ENCODE results near the gene FXYD4.

FXYD4 gene

GRCh38 chr10:43344051-43344450, 27.4 kb upstream of the FXYD4 start:
- DNase-seq (ENCODE audit: low read depth) = no peak

GRCh38 chr10:43347997-43348396, 23.4 kb upstream of the FXYD4 start:
- no peak for DNase-seq (ENCODE audit: low read depth)

DNA sequence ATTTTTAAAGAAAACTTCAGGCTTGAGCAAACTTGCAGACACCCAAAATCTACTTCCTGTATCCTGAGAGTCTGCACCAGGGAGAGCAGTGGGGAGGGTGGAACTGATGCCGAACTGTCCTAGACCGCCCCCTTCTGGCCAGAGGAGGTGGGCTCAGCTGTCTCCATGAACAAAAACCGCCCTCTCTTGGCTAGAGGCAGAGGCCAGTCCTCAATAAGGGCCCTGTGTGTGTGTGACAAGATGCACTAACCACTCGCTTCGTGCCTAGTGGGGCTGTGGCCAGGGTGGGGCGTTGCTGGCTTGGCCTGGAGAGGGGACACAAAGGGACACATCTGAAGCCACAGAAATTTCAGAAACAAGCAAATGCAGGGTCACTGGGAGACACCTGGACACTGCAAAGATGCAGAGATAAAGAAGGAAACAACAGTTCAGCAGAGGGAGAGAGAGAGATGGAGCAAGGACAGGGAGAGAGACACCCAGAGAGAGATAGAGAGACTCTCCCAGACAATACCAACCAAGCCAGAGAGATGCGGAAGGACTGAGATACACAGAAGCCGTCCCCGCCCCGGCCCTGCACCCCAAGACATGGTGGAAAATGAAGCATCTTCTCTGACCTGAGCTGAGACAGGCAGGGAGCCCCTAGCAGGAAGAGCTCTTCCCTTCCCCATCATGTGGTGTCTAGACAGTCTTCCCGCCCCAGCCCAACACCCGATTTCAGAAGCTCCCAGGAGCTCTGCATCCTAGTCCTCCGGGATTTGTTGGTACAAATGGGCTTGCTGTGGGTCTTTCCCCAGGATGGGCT, 22.7 kb upstream of the FXYD4 start:
- DNase-seq (ENCODE audit: low read depth) = peak; percentile 82

DNA sequence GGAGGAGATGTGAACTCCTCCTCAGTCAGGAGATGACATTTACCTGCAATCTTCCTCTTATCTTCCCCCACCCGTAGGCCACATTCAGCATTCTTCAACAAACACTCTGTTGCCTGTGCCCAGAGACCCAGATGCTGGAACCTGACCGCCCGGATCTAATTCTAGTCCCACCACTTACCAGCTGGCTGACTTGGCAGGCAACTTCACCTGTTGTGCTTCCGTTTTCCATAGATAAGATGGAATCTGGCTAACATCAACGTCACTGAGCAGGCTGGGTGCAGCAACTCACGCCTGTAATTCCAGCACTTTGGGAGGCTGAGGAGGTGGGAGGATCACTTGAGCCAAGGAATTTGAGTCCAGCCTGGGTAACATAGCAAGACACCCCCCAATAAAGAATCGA, 21.3 kb upstream of the FXYD4 start:
- no peak for DNase-seq (ENCODE audit: low read depth)

GRCh38 chr10:43350686-43351085, 20.8 kb upstream of the FXYD4 start:
- no peak for DNase-seq (ENCODE audit: low read depth)

DNA sequence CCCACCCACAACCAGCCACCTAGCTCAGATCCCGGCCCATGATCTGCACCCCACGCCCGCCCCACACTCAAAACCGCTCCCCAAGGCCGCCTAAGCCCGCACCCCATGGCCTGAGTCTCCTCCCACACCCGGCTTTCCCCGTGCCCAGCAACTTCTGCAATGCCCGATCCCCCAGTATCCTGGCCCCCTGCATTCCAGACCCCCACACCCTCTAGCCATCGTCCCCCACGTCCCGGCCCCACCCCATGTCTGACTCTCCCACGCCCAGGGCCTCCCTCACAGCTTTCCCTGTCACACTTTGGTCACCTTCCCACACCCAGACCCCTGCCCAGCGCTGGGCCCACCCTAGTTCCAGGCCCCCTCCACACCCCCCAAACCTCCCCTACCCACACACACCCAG, 20.1 kb upstream of the FXYD4 start:
- DNase-seq (ENCODE audit: low read depth) = no peak

GRCh38 chr10:43352951-43353350, 18.5 kb upstream of the FXYD4 start:
- no peak for DNase-seq (ENCODE audit: low read depth)

GRCh38 chr10:43353495-43354329, 17.7 kb upstream of the FXYD4 start:
- peak; percentile 18 for DNase-seq (ENCODE audit: low read depth)

- DNase-seq (ENCODE audit: low read depth) = no peak
Measured at GRCh38 chr10:43354330-43354635, 17.2 kb upstream of the FXYD4 start.

GRCh38 chr10:43354879-43355380, 16.5 kb upstream of the FXYD4 start:
- DNase-seq (ENCODE audit: low read depth) = no peak

DNA sequence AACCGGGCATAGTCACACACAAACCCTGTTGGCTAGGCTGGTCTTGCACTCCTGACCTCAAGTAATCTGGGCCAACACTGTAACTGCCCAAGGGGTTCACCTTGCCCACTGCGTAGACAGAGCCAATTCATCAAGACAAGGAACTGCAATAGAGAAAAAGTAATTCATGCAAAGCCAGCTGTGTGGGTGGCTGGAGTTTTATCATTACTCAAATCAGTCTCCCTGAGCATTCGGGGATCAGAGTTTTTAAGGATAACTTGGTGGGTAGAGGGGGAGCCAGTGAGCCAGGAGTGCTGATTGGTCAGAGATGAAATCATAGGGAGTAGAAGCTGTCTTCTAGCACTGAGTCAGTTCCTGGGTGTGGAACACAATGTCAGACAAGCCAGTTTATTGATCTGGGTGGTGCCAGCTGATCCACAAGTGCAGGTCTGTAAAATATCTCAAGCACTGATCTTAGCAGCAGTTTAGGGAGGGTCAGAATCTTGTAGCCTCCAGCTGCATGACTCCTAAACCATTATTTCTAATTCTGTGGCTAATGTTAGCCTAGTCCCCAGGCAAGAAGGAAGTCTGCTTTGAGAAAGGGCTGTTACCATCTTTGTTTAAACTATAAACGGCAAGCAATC, 15.6 kb upstream of the FXYD4 start:
- peak; percentile 52 for DNase-seq (ENCODE audit: low read depth)

DNA sequence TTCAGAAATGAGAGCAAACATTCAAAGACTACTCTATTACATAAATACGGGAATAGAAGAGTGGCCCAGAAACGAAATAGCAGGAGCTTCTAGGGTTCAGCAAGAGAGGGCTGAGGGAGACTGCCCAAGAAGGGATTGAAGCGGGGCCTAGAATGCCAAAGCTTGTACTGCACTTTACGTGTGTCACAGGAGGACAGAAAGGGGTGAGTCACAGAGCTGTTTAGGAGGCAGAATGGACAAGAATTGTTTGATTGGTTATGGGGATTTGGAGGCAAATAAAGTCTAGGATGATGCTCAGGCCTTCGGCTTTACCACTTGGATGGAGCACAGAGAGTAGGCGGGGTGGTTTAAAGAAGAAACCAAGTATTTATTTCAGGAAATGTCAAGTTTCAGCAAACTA, 11.3 kb upstream of the FXYD4 start:
- no peak for DNase-seq (ENCODE audit: low read depth)

GRCh38 chr10:43361547-43362190, 9.8 kb upstream of the FXYD4 start:
- DNase-seq (ENCODE audit: low read depth) = no peak

- DNase-seq (ENCODE audit: low read depth) = peak; percentile 87
Measured at GRCh38 chr10:43362191-43362839, 9.1 kb upstream of the FXYD4 start.

GRCh38 chr10:43365001-43365400, 6.4 kb upstream of the FXYD4 start:
- no peak for DNase-seq (ENCODE audit: low read depth)

- no peak for DNase-seq (ENCODE audit: low read depth)
Measured at GRCh38 chr10:43369921-43370320, 1.5 kb upstream of the FXYD4 start.

- no peak for DNase-seq (ENCODE audit: low read depth)
Measured at GRCh38 chr10:43370671-43371215, 693 bp upstream of the FXYD4 start.

- DNase-seq (ENCODE audit: low read depth) = no peak
Measured at GRCh38 chr10:43372765-43373361, 1.4 kb downstream of the FXYD4 start.

GRCh38 chr10:43373461-43373860, 2.0 kb downstream of the FXYD4 start:
- no peak for DNase-seq (ENCODE audit: low read depth)

DNA sequence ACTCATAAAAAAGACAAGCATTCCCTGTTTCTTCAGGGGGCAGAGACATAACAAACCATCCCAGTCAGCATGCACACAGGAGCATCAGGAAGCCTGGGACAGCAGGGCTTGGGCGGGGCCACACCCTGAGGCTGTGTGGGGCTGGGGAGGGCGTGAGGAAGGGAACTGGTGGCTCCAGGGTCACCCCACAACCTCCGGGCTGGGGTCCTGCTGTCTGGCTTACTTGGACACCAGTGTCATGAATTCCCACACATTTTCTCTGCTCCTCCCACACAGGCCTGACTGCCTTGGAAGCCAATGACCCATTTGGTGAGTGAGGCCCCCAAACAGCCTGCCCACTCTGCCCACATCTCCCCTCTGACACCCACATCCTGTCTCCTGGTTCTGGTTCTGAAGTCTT, 2.8 kb downstream of the FXYD4 start:
- no peak for DNase-seq (ENCODE audit: low read depth)

- no peak for DNase-seq (ENCODE audit: low read depth)
Measured at GRCh38 chr10:43375401-43376020, 4.1 kb downstream of the FXYD4 start.

All from EH (cell line).